Ovary (tissue), 3 donors: ENCODE results near the gene TSPAN8.

Experiments used
- POLR2A ChIP-seq: fragments of 450-650 bp; IDR thresholded peaks from one replicate; pipeline ENCODE4 v1.6.1; 2017; ENCODE audit warnings: antibody characterized with exemption, mild to moderate bottlenecking, moderate library complexity
- TF ChIP-seq, protein P1 (sequence below), 3 donors: fragments of 450-650 bp in 2 of 3; fragments of 200-600 bp in 1 of 3; IDR thresholded peaks; one replicate each; pipeline versions ENCODE4 v1.5.1 to v1.8.0; 2016 to 2022; ENCODE audit warnings: antibody characterized with exemption in 3 of 3, mild to moderate bottlenecking in 1 of 3
- donor health status: DM: no; HTN: no; CAD: no.

DNA sequence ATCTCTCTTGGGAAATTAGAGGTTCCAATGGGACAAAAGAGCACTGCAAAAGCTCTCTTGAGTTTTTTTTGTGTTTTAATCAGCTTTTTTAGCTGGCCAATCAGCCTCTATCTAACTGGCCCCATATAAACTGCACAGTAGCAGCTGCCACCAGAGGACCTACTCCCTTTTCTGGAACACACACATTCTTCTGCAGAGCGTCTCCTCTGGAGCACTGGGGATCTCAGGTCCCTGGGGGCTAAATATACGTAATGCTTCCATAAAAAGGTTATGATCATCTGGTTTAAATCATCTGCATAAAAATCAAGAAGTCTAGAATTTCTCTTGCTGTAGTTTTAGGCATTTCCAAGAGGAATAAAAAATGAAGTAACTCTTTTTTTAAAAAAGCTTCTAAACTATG lies 32.3 kb downstream of the TSPAN8 start:
- TF ChIP-seq POLR2A = no peak
- TF ChIP-seq, protein P1, sequence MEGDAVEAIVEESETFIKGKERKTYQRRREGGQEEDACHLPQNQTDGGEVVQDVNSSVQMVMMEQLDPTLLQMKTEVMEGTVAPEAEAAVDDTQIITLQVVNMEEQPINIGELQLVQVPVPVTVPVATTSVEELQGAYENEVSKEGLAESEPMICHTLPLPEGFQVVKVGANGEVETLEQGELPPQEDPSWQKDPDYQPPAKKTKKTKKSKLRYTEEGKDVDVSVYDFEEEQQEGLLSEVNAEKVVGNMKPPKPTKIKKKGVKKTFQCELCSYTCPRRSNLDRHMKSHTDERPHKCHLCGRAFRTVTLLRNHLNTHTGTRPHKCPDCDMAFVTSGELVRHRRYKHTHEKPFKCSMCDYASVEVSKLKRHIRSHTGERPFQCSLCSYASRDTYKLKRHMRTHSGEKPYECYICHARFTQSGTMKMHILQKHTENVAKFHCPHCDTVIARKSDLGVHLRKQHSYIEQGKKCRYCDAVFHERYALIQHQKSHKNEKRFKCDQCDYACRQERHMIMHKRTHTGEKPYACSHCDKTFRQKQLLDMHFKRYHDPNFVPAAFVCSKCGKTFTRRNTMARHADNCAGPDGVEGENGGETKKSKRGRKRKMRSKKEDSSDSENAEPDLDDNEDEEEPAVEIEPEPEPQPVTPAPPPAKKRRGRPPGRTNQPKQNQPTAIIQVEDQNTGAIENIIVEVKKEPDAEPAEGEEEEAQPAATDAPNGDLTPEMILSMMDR (IDR thresholded peaks at IDR 0.05) = no peak
